ENCODE results near the gene NRG2.

- TF ChIP-seq POLR2A (IDR thresholded peaks at IDR 0.05; ENCODE audit: low read depth, low read length) (no peak), POLR2AphosphoS5 (IDR thresholded peaks at IDR 0.05; ENCODE audit: low read depth, low read length) (no peak), TAF1 (IDR thresholded peaks at IDR 0.05; ENCODE audit: borderline replicate concordance, low read depth, low read length) (no peak)
Observed at GRCh38 chr5:139898981-139899380, 144.1 kb downstream of the NRG2 start.
